VCaP (cell line): ENCODE data around the gene CCDC170.
"Not testable (repeated sequence)": the region's sequence is repeated elsewhere in the genome, so short reads cannot be mapped to it uniquely, and the experiment has no call there.

ENCODE experiments used
- H3K27ac ChIP-seq: fragments of 450-650 bp; 2 replicates; pipeline ENCODE4 v1.5.1; 2017
- TF ChIP-seq, protein P1 (sequence below): fragments of 450-650 bp; conservative IDR thresholded peaks from 2 replicates; pipeline ENCODE4 v1.5.1; 2017; ENCODE audit warnings: mild to moderate bottlenecking, moderate library complexity

CCDC170 gene

GRCh38 chr6:151506761-151507160 lies 12.9 kb downstream of the CCDC170 start:
- TF ChIP-seq, protein P1, sequence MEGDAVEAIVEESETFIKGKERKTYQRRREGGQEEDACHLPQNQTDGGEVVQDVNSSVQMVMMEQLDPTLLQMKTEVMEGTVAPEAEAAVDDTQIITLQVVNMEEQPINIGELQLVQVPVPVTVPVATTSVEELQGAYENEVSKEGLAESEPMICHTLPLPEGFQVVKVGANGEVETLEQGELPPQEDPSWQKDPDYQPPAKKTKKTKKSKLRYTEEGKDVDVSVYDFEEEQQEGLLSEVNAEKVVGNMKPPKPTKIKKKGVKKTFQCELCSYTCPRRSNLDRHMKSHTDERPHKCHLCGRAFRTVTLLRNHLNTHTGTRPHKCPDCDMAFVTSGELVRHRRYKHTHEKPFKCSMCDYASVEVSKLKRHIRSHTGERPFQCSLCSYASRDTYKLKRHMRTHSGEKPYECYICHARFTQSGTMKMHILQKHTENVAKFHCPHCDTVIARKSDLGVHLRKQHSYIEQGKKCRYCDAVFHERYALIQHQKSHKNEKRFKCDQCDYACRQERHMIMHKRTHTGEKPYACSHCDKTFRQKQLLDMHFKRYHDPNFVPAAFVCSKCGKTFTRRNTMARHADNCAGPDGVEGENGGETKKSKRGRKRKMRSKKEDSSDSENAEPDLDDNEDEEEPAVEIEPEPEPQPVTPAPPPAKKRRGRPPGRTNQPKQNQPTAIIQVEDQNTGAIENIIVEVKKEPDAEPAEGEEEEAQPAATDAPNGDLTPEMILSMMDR, result no peak
- no peak overlapping the region for H3K27ac ChIP-seq

DNA sequence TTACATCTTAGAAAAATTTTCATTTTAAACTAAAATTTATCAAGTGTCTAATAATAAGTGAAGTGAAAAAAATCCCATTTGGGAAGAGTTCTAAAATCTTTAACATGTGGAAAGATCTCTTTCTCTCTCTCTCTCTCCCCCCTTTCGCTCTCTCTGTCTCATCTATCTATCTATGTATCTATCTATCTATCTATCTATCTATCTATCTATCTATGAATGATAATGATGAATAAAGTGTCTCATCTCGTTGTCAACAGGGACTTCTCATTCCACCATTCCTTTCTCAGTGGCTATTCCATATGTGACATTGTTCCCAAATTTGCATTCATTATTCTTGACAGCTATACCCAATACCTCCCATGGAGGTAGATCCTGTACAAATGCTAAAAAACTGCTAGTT lies 15.2 kb downstream of the CCDC170 start:
- H3K27ac ChIP-seq, result no peak overlapping the region
- TF ChIP-seq, protein P1, result no peak

DNA sequence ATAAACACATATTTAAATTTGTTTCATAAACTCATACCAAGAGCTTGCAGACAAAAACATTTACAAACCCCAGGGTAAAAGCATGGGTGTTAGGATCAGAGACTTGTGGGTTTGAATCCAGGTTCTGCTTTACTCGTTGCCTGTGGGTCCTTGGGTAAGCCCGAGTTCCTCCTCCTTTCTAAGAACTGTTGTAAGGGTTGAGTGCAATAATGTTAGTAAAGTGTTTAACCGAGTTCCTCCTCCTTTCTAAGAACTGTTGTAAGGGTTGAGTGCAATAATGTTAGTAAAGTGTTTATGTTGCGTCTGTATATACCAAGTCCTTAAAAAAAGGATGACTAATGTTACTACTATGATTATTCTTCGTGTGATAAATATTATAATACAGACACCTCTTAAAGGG lies 18.7 kb downstream of the CCDC170 start:
- no peak overlapping the region for H3K27ac ChIP-seq
- TF ChIP-seq, protein P1, result no peak

GRCh38 chr6:151514000-151514730 lies 20.3 kb downstream of the CCDC170 start:
- H3K27ac ChIP-seq, result no peak overlapping the region

GRCh38 chr6:151518992-151519391 lies 25.2 kb downstream of the CCDC170 start:
- not testable (repeated sequence) for H3K27ac ChIP-seq

More at GRCh38 chr6:151514000-151514730, 20.3 kb downstream of the CCDC170 start:
- TF ChIP-seq, protein P1, result no peak

DNA sequence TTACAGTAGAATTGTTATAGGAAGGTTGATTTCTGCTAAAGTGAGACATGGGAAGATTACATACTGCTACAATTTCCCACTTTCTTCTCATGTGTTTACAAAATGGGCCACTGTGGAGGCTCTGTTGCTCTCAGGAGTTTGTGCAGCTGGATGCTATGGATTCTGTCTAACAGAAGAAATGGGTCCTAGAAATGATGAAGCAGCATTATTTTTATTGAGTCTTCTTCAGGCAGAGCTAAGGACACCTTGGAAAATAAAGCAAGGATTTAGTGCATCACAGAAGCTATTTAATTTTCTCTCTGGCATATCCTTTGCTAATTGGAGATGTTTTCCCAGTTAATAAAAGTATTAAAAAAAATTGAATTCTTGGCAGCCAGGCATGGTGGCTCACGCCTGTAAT lies 29.2 kb downstream of the CCDC170 start:
- TF ChIP-seq, protein P1, result no peak
- no peak overlapping the region for H3K27ac ChIP-seq

- TF ChIP-seq, protein P1, result no peak
- H3K27ac ChIP-seq, result no peak overlapping the region
Measured at GRCh38 chr6:151524059-151524458, 30.2 kb downstream of the CCDC170 start.

DNA sequence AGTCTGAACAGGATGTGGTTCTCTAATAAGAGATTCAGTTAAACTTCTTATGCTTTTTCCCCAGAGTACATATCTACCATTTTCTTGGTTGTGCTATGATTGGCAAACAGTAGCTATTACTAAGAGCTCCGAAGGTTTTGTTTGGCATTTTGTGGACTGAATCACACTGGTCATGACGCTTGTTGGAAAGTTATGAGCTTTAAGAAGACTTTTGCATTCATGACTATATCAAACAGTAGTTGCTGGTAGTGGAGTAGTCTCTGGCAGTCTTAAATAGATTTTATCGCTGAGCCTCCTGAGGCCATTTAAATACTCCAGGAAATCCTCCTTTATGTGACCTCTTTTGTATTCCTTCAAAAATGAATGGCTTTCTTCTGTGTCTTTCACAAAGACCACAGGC lies 40.8 kb downstream of the CCDC170 start:
- no peak overlapping the region for H3K27ac ChIP-seq
- TF ChIP-seq, protein P1, result no peak
